ENCODE measurements around the gene SLIT1.

The SLIT1 gene

DNA sequence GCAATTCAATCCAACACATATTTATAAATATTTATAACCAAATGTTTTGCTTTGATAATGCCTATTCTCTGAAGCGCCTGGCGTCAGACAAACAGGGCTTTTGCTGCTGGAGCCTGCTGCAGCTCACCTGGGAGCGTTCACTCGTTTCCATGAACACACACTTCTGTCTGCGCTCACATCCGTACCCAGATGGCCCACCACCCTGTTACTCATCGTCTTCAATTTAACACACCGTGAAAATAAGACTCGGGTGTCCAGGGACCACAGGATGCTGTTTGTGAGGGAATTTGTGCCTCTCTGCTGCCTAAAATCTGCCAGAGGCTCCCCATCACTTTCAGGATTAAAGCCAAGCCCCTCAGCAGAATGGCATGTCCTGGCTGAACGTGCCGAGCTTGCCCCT is 74.1 kb downstream of the SLIT1 start:
- Histone ChIP-seq H3K27me3 (ENCODE audit: insufficient read depth, poor library complexity, severe bottlenecking) (peaks cover 23% of the 10 kb centered on the region), H3K4me3 (ENCODE audit: severe bottlenecking) (no peak overlapping the region), H3K36me3 (ENCODE audit: low read depth) (no peaks in the 10 kb centered on the region), H3K4me1 (ENCODE audit: insufficient read depth, poor library complexity, severe bottlenecking) (no peaks in the 10 kb centered on the region), H3K27ac (ENCODE audit: poor library complexity, severe bottlenecking) (no peak overlapping the region), H3K9me3 (ENCODE audit: severe bottlenecking) (no peaks in the 10 kb centered on the region)
- no peak for ATAC-seq (ENCODE audit: low read depth)
- no peak for DNase-seq (ENCODE audit: low spot score)
- TF ChIP-seq, protein P1, sequence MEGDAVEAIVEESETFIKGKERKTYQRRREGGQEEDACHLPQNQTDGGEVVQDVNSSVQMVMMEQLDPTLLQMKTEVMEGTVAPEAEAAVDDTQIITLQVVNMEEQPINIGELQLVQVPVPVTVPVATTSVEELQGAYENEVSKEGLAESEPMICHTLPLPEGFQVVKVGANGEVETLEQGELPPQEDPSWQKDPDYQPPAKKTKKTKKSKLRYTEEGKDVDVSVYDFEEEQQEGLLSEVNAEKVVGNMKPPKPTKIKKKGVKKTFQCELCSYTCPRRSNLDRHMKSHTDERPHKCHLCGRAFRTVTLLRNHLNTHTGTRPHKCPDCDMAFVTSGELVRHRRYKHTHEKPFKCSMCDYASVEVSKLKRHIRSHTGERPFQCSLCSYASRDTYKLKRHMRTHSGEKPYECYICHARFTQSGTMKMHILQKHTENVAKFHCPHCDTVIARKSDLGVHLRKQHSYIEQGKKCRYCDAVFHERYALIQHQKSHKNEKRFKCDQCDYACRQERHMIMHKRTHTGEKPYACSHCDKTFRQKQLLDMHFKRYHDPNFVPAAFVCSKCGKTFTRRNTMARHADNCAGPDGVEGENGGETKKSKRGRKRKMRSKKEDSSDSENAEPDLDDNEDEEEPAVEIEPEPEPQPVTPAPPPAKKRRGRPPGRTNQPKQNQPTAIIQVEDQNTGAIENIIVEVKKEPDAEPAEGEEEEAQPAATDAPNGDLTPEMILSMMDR (IDR thresholded peaks at IDR 0.05; ENCODE audit: poor library complexity, severe bottlenecking), result no peak

DNA sequence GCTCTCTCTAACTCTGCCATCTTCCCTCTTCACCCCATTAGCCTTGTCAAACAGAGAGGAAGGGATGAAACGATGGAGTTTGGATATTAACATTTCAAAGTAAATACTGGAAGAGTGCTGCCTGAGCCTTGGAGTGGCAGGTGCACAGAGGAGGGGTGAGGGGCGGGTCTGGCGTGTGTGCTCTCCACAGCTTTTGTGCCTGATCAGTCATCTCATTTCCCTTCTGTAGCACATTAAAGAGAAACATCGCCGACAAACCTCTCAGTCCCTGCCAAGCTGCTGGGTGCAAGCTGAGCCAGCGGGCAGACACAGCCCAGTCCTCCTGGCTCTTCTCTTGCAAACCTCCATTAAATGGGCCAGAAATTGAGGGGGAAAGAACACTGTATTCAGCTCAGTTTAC is 76.2 kb downstream of the SLIT1 start:
- Histone ChIP-seq H3K27ac (ENCODE audit: poor library complexity, severe bottlenecking) (no peak overlapping the region), H3K36me3 (ENCODE audit: low read depth) (no peaks in the 10 kb centered on the region), H3K4me3 (ENCODE audit: severe bottlenecking) (no peak overlapping the region), H3K4me1 (ENCODE audit: insufficient read depth, poor library complexity, severe bottlenecking) (no peaks in the 10 kb centered on the region), H3K27me3 (ENCODE audit: insufficient read depth, poor library complexity, severe bottlenecking) (peaks cover 23% of the 10 kb centered on the region), H3K9me3 (ENCODE audit: severe bottlenecking) (no peaks in the 10 kb centered on the region)
- ATAC-seq (ENCODE audit: low read depth) (no peak), DNase-seq (ENCODE audit: low spot score) (no peak)
- TF ChIP-seq, protein P1 (IDR thresholded peaks at IDR 0.05; ENCODE audit: poor library complexity, severe bottlenecking), result no peak

DNA sequence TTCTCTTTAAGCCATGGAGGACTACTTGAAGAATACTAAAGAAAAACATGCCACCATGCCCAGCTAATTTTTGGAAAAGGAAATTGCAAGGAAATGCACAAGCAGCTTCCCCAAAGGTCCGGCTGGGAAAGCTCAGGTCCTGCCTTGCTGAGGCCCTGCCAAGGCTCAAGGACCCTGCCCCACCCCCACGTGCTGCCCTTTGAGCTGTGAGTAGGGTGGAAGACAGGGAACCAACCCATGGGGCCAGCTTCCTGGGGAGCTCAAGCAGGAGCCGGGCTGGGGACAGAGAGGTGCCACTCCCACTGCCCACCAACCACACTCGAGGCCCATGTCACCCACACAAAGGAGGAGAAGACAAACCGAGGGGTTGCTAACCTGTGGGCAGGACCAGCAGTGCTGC is 78.2 kb downstream of the SLIT1 start:
- H3K4me1 ChIP-seq (ENCODE audit: insufficient read depth, poor library complexity, severe bottlenecking), result no peaks in the 10 kb centered on the region
- H3K36me3 ChIP-seq (ENCODE audit: low read depth), result no peaks in the 10 kb centered on the region
- no peak for ATAC-seq (ENCODE audit: low read depth)
- H3K9me3 ChIP-seq (ENCODE audit: severe bottlenecking), result no peaks in the 10 kb centered on the region
- TF ChIP-seq, protein P1 (IDR thresholded peaks at IDR 0.05; ENCODE audit: poor library complexity, severe bottlenecking), result no peak
- no peak for DNase-seq (ENCODE audit: low spot score)
- peaks cover 23% of the 10 kb centered on the region for H3K27me3 ChIP-seq (ENCODE audit: insufficient read depth, poor library complexity, severe bottlenecking)
- no peak overlapping the region for H3K4me3 ChIP-seq (ENCODE audit: severe bottlenecking)
- no peak overlapping the region for H3K27ac ChIP-seq (ENCODE audit: poor library complexity, severe bottlenecking)

DNA sequence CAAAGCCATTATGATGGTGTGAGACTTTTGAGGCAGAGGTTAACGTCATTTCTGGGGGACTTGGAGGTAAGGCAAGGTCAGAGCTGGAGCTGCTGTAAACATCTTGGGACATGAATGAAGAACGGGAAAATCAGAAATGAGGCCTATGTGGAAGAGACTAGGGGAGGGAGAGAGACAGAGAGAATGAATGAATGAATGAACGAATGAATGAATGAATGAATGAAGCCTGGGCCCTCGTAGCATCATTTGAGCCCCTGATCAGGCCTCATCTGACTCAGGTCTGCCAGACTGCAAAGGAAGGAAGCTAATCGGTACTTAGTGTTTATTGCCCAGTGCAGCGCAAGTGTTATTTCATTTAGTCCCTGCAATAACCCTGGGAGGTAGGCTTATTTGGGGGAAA is 79.6 kb downstream of the SLIT1 start:
- TF ChIP-seq, protein P1 (IDR thresholded peaks at IDR 0.05; ENCODE audit: poor library complexity, severe bottlenecking), result no peak

DNA sequence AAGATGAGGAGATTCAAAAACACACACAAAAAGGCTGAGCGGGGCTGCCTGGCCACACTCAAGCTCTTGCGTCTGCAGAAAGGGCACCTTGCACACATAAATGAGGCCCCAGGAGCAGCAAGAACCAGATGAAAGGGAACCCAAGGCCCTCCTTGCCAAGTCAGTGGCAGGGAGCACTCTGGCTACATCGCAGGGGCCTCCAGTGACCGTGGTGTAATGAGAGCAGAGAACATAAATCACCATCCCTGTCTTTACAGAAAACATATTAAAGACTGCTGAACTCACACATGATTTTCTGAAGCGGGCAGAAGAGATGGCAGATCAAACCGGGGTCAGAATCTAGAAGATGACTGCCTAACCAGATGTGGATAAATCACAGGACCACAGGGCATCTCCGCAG is 80.5 kb downstream of the SLIT1 start:
- Histone ChIP-seq H3K27me3 (ENCODE audit: insufficient read depth, poor library complexity, severe bottlenecking) (peaks cover 12% of the 10 kb centered on the region), H3K4me1 (ENCODE audit: insufficient read depth, poor library complexity, severe bottlenecking) (no peaks in the 10 kb centered on the region)

More for the DNA sequence above, 79.6 kb downstream of the SLIT1 start:
- Histone ChIP-seq H3K4me3 (ENCODE audit: severe bottlenecking) (no peak overlapping the region), H3K4me1 (ENCODE audit: insufficient read depth, poor library complexity, severe bottlenecking) (no peaks in the 10 kb centered on the region), H3K9me3 (ENCODE audit: severe bottlenecking) (no peaks in the 10 kb centered on the region), H3K27me3 (ENCODE audit: insufficient read depth, poor library complexity, severe bottlenecking) (peaks cover 18% of the 10 kb centered on the region), H3K27ac (ENCODE audit: poor library complexity, severe bottlenecking) (no peak overlapping the region), H3K36me3 (ENCODE audit: low read depth) (no peaks in the 10 kb centered on the region)
- no peak for ATAC-seq (ENCODE audit: low read depth)
- no peak for DNase-seq (ENCODE audit: low spot score)

More for the DNA sequence above, 80.5 kb downstream of the SLIT1 start:
- Histone ChIP-seq H3K4me3 (ENCODE audit: severe bottlenecking) (no peak overlapping the region), H3K9me3 (ENCODE audit: severe bottlenecking) (no peaks in the 10 kb centered on the region), H3K36me3 (ENCODE audit: low read depth) (no peaks in the 10 kb centered on the region), H3K27ac (ENCODE audit: poor library complexity, severe bottlenecking) (no peak overlapping the region)
- DNase-seq (ENCODE audit: low spot score), result no peak
- TF ChIP-seq, protein P1 (IDR thresholded peaks at IDR 0.05; ENCODE audit: poor library complexity, severe bottlenecking), result no peak
- ATAC-seq (ENCODE audit: low read depth), result no peak

Measured in RWPE2 (cell line).